ENCODE data around the gene UCK1. TPM values are rescaled to one million over a fixed set of nuclear protein-coding genes. Genes with fewer than 3 reads are reported as not detected.
A peak's percentile ranks its signal among the peaks of the same experiment; 100 is the strongest.

UCK1 gene
- 14.6 TPM for polyA plus RNA-seq (2012; ENCODE audit: low read depth, missing spikeins)

- DNase-seq (ENCODE audit: insufficient read length, low spot score), result peak; percentile 100
- FAIRE-seq, result peak; percentile 95
- TF ChIP-seq TAF1 (IDR thresholded peaks at IDR 0.05; ENCODE audit: low read depth, low read length) (no peak), POLR2A (IDR thresholded peaks at IDR 0.05; ENCODE audit: low read depth, low read length) (no peak), SPI1 (IDR thresholded peaks at IDR 0.05; ENCODE audit: low read depth, low read length) (no peak), PAX5 (IDR thresholded peaks at IDR 0.05; ENCODE audit: insufficient read depth, low read length, severe bottlenecking) (no peak), POU2F2 (IDR thresholded peaks at IDR 0.05; ENCODE audit: low read depth, low read length) (no peak), POLR2AphosphoS5 (IDR thresholded peaks at IDR 0.05; ENCODE audit: low read depth, low read length) (no peak)
Observed at GRCh38 chr9:131530920-131531832, at the start of gene UCK1. UCK1 (minus strand) TSS chr9:131531263; CDS start chr9:131531174, 89 bp downstream.

- no peak for TF ChIP-seq TAF1 (IDR thresholded peaks at IDR 0.05; ENCODE audit: low read depth, low read length)
- TF ChIP-seq POLR2AphosphoS5 (IDR thresholded peaks at IDR 0.05; ENCODE audit: low read depth, low read length), result no peak
- no peak for TF ChIP-seq POLR2A (IDR thresholded peaks at IDR 0.05; ENCODE audit: low read depth, low read length)
- TF ChIP-seq POU2F2 (IDR thresholded peaks at IDR 0.05; ENCODE audit: low read depth, low read length), result no peak
- TF ChIP-seq SPI1 (IDR thresholded peaks at IDR 0.05; ENCODE audit: low read depth, low read length), result no peak
- TF ChIP-seq PAX5 (IDR thresholded peaks at IDR 0.05; ENCODE audit: insufficient read depth, low read length, severe bottlenecking), result no peak
- FAIRE-seq (no peak), DNase-seq (ENCODE audit: insufficient read length, low spot score) (no peak)
Observed at GRCh38 chr9:131580358-131580757, 49.3 kb upstream of the UCK1 start.

- DNase-seq (ENCODE audit: insufficient read length, low spot score), result no peak
- TF ChIP-seq POLR2AphosphoS5 (IDR thresholded peaks at IDR 0.05; ENCODE audit: low read depth, low read length), result no peak
- TF ChIP-seq POLR2A (IDR thresholded peaks at IDR 0.05; ENCODE audit: low read depth, low read length), result no peak
- no peak for TF ChIP-seq SPI1 (IDR thresholded peaks at IDR 0.05; ENCODE audit: low read depth, low read length)
- TF ChIP-seq POU2F2 (IDR thresholded peaks at IDR 0.05; ENCODE audit: low read depth, low read length), result no peak
- TF ChIP-seq PAX5 (IDR thresholded peaks at IDR 0.05; ENCODE audit: insufficient read depth, low read length, severe bottlenecking), result no peak
- TF ChIP-seq TAF1 (IDR thresholded peaks at IDR 0.05; ENCODE audit: low read depth, low read length), result no peak
- no peak for FAIRE-seq
Observed at GRCh38 chr9:131579789-131580211, 48.7 kb upstream of the UCK1 start.

- FAIRE-seq (peak; percentile 93), DNase-seq (ENCODE audit: insufficient read length, low spot score) (peak; percentile 66)
- no peak for TF ChIP-seq POLR2A (IDR thresholded peaks at IDR 0.05; ENCODE audit: low read depth, low read length)
- no peak for TF ChIP-seq POU2F2 (IDR thresholded peaks at IDR 0.05; ENCODE audit: low read depth, low read length)
- no peak for TF ChIP-seq PAX5 (IDR thresholded peaks at IDR 0.05; ENCODE audit: insufficient read depth, low read length, severe bottlenecking)
- peak; percentile 66; the same call in 1 of the 2 replicates for TF ChIP-seq SPI1 (IDR thresholded peaks at IDR 0.05; ENCODE audit: low read depth, low read length)
- TF ChIP-seq TAF1 (IDR thresholded peaks at IDR 0.05; ENCODE audit: low read depth, low read length), result no peak
- TF ChIP-seq POLR2AphosphoS5 (IDR thresholded peaks at IDR 0.05; ENCODE audit: low read depth, low read length), result 0 out of 2 replicates have a peak, but pooled peaks have one; percentile 2
Observed at GRCh38 chr9:131578731-131579504, 47.9 kb upstream of the UCK1 start.

GRCh38 chr9:131578021-131578420 is 47.0 kb upstream of the UCK1 start:
- no peak for FAIRE-seq

GRCh38 chr9:131577005-131578000 is 46.2 kb upstream of the UCK1 start:
- DNase-seq (ENCODE audit: insufficient read length, low spot score) (no peak), FAIRE-seq (no peak)
- TF ChIP-seq TAF1 (IDR thresholded peaks at IDR 0.05; ENCODE audit: low read depth, low read length) (no peak), POU2F2 (IDR thresholded peaks at IDR 0.05; ENCODE audit: low read depth, low read length) (no peak), POLR2AphosphoS5 (IDR thresholded peaks at IDR 0.05; ENCODE audit: low read depth, low read length) (no peak), POLR2A (IDR thresholded peaks at IDR 0.05; ENCODE audit: low read depth, low read length) (no peak), PAX5 (IDR thresholded peaks at IDR 0.05; ENCODE audit: insufficient read depth, low read length, severe bottlenecking) (no peak), SPI1 (IDR thresholded peaks at IDR 0.05; ENCODE audit: low read depth, low read length) (no peak)

More at GRCh38 chr9:131578021-131578420, 47.0 kb upstream of the UCK1 start:
- TF ChIP-seq POLR2A (IDR thresholded peaks at IDR 0.05; ENCODE audit: low read depth, low read length), result no peak
- no peak for TF ChIP-seq SPI1 (IDR thresholded peaks at IDR 0.05; ENCODE audit: low read depth, low read length)
- TF ChIP-seq POU2F2 (IDR thresholded peaks at IDR 0.05; ENCODE audit: low read depth, low read length), result no peak
- TF ChIP-seq PAX5 (IDR thresholded peaks at IDR 0.05; ENCODE audit: insufficient read depth, low read length, severe bottlenecking), result no peak
- TF ChIP-seq POLR2AphosphoS5 (IDR thresholded peaks at IDR 0.05; ENCODE audit: low read depth, low read length), result no peak
- DNase-seq (ENCODE audit: insufficient read length, low spot score), result no peak

GRCh38 chr9:131575946-131576853 is 45.1 kb upstream of the UCK1 start:
- DNase-seq (ENCODE audit: insufficient read length, low spot score) (no peak), FAIRE-seq (no peak)
- no peak for TF ChIP-seq SPI1 (IDR thresholded peaks at IDR 0.05; ENCODE audit: low read depth, low read length)
- TF ChIP-seq POU2F2 (IDR thresholded peaks at IDR 0.05; ENCODE audit: low read depth, low read length), result no peak
- no peak for TF ChIP-seq POLR2AphosphoS5 (IDR thresholded peaks at IDR 0.05; ENCODE audit: low read depth, low read length)
- TF ChIP-seq TAF1 (IDR thresholded peaks at IDR 0.05; ENCODE audit: low read depth, low read length), result no peak
- TF ChIP-seq PAX5 (IDR thresholded peaks at IDR 0.05; ENCODE audit: insufficient read depth, low read length, severe bottlenecking), result no peak
- TF ChIP-seq POLR2A (IDR thresholded peaks at IDR 0.05; ENCODE audit: low read depth, low read length), result no peak

All from GM12891 (cell line).